Gastrocnemius medialis (tissue), 4 donors: ENCODE data around the gene VPS37D.

Experiments
- CTCF ChIP-seq, 5 experiments: fragments of 450-650 bp in 3 of 5; fragments of 200-600 bp in 2 of 5; sonication (generic) in 2 of 5; IDR thresholded peaks in 4 of 5; conservative IDR thresholded peaks in 1 of 5; 1 replicate in 4 of 5; 2 replicates in 1 of 5; pipeline ENCODE4 v1.5.1; 2016 to 2019; ENCODE audit warnings: antibody characterized with exemption in 5 of 5, mild to moderate bottlenecking in 3 of 5, moderate library complexity in 3 of 5
- POLR2A ChIP-seq, 2 donors: fragments of 450-650 bp; IDR thresholded peaks; one replicate each; pipeline ENCODE4 v1.6.1; 2017; ENCODE audit warnings: antibody characterized with exemption in 2 of 2, mild to moderate bottlenecking in 2 of 2, moderate library complexity in 2 of 2

GRCh38 chr7:73703225-73703624, 35.6 kb downstream of the VPS37D start:
- no peak for TF ChIP-seq CTCF (IDR thresholded peaks at IDR 0.05 in 4 of 5, conservative IDR thresholded peaks at IDR 0.05 in 1 of 5)
- TF ChIP-seq POLR2A (IDR thresholded peaks at IDR 0.05): no peak
